MM.1S (cell line): ENCODE data around the gene OR2V2.
A peak's percentile ranks its signal among the peaks of the same experiment; 100 is the strongest.

Experiments
- DNase-seq: peaks from one replicate; pipeline ENCODE4 v3.0.0-alpha.2; 2015
- H2AFZ ChIP-seq: fragments of 300-600 bp; sonication (generic); 2 replicates; pipeline ENCODE4 v1.6.0; 2016; ENCODE audit warnings: antibody characterized with exemption, low read length
- H3F3A ChIP-seq: fragments of 300-600 bp; sonication (generic); 2 replicates; pipeline ENCODE4 v1.6.1; 2016; ENCODE audit warnings: mild to moderate bottlenecking, antibody characterized with exemption, low read length, moderate library complexity, mixed read lengths; ENCODE audit not compliant: insufficient read depth
- H3K27ac ChIP-seq: fragments of 300-600 bp; sonication (generic); 2 replicates; pipeline ENCODE4 v1.5.1; 2016; ENCODE audit warnings: mild to moderate bottlenecking, low read length
- H3K27me3 ChIP-seq: fragments of 300-600 bp; sonication (generic); replicated peaks from 2 replicates; pipeline ENCODE4 v1.6.0; 2016; ENCODE audit warnings: low read length; ENCODE audit not compliant: insufficient read depth
- H3K36me3 ChIP-seq: fragments of 300-600 bp; sonication (generic); replicated peaks from 2 replicates; pipeline ENCODE4 v1.6.1; 2016; ENCODE audit warnings: mild to moderate bottlenecking, low read length, mixed read lengths; ENCODE audit not compliant: insufficient read depth
- H3K4me1 ChIP-seq: fragments of 300-600 bp; sonication (generic); 2 replicates; pipeline ENCODE4 v1.6.1; 2016; ENCODE audit warnings: low read length, mixed read lengths
- H3K4me2 ChIP-seq: fragments of 300-600 bp; sonication (generic); 2 replicates; pipeline ENCODE4 v1.6.0; 2016; ENCODE audit warnings: low read depth, low read length
- H3K4me3 ChIP-seq: fragments of 300-600 bp; sonication (generic); 2 replicates; pipeline ENCODE4 v1.5.1; 2016; ENCODE audit warnings: low read length, mixed read lengths
- H3K79me2 ChIP-seq: fragments of 300-600 bp; sonication (generic); 2 replicates; pipeline ENCODE4 v1.6.1; 2016; ENCODE audit warnings: mixed run types, low read length, mixed read lengths
- H3K9ac ChIP-seq: fragments of 300-600 bp; sonication (generic); 2 replicates; pipeline ENCODE4 v1.6.1; 2016; ENCODE audit warnings: low read length, mixed read lengths
- H3K9me2 ChIP-seq: fragments of 300-600 bp; sonication (generic); replicated peaks from 2 replicates; pipeline ENCODE4 v1.6.1; 2016; ENCODE audit warnings: mild to moderate bottlenecking, low read length, mixed read lengths; ENCODE audit not compliant: insufficient read depth
- H3K9me3 ChIP-seq: fragments of 300-600 bp; sonication (generic); replicated peaks from 2 replicates; pipeline ENCODE4 v1.6.1; 2016; ENCODE audit warnings: mild to moderate bottlenecking, low read length, mixed read lengths; ENCODE audit not compliant: insufficient read depth
- H4K20me1 ChIP-seq: fragments of 300-600 bp; sonication (generic); 2 replicates; pipeline ENCODE4 v1.6.1; 2016; ENCODE audit warnings: mild to moderate bottlenecking, low read length, moderate library complexity, mixed read lengths; ENCODE audit not compliant: insufficient read depth
- EZH2 ChIP-seq: fragments of 300-600 bp; sonication (generic); optimal IDR thresholded peaks from 2 replicates; pipeline ENCODE3; 2017; ENCODE audit warnings: low read depth, mild to moderate bottlenecking, antibody characterized with exemption, low read length, mixed read lengths
- EZH2phosphoT487 ChIP-seq: fragments of 300-600 bp; sonication (generic); IDR thresholded peaks from 2 replicates; pipeline ENCODE4 v1.6.1; 2018; ENCODE audit warnings: antibody characterized with exemption, low read length
- TF ChIP-seq, protein P1 (sequence below): fragments of 300-600 bp; sonication (generic); IDR thresholded peaks from 2 replicates; pipeline ENCODE4 v1.5.1; 2016; ENCODE audit warnings: antibody characterized with exemption, low read length, mixed read lengths

Gene OR2V2

DNA sequence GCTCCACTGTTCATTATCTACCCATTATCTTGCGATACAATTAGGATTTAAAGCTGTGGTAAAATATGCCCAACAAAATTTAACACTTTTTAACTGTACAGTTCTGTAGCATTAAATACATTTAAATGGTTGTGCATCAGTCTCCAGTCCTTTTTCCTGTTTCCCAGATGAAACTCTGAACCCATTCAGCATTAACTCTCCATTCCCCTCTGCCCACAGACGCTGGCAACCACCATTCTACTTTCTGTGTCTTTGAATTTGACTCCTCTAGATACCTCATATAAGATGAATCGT lies 60.5 kb downstream of the OR2V2 start:
- H3K9me3 ChIP-seq = no peaks in the 10 kb centered on the region
- H3K9me2 ChIP-seq = no peaks in the 10 kb centered on the region
- no peak overlapping the region for H3K9ac ChIP-seq
- peaks cover 7% of the 10 kb centered on the region for H3K4me1 ChIP-seq
- no peaks in the 10 kb centered on the region for H4K20me1 ChIP-seq
- H3K27ac ChIP-seq = peak overlapping the region; percentile 68; the same call in 1 of the 2 replicates
- H3K4me3 ChIP-seq = peak overlapping the region; percentile 78; the same call in 1 of the 2 replicates
- H3K4me2 ChIP-seq = peak overlapping the region; percentile 91; the same call in 1 of the 2 replicates
- no peak for TF ChIP-seq EZH2
- TF ChIP-seq EZH2phosphoT487 = no peak
- TF ChIP-seq, protein P1, sequence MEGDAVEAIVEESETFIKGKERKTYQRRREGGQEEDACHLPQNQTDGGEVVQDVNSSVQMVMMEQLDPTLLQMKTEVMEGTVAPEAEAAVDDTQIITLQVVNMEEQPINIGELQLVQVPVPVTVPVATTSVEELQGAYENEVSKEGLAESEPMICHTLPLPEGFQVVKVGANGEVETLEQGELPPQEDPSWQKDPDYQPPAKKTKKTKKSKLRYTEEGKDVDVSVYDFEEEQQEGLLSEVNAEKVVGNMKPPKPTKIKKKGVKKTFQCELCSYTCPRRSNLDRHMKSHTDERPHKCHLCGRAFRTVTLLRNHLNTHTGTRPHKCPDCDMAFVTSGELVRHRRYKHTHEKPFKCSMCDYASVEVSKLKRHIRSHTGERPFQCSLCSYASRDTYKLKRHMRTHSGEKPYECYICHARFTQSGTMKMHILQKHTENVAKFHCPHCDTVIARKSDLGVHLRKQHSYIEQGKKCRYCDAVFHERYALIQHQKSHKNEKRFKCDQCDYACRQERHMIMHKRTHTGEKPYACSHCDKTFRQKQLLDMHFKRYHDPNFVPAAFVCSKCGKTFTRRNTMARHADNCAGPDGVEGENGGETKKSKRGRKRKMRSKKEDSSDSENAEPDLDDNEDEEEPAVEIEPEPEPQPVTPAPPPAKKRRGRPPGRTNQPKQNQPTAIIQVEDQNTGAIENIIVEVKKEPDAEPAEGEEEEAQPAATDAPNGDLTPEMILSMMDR = no peak
- no peak for DNase-seq
- H3K27me3 ChIP-seq = peaks cover 23% of the 10 kb centered on the region
- no peaks in the 10 kb centered on the region for H3K36me3 ChIP-seq
- no peaks in the 10 kb centered on the region for H3K79me2 ChIP-seq
- peaks cover 18% of the 10 kb centered on the region for H3F3A ChIP-seq
- H2AFZ ChIP-seq = no peak overlapping the region
